Measurements from ENCODE around the gene CCDC9B.

CCDC9B gene

GRCh38 chr15:40305281-40305680 lies 35.5 kb downstream of the CCDC9B start:
- no peak for DNase-seq

GRCh38 chr15:40303576-40303975 lies 37.2 kb downstream of the CCDC9B start:
- DNase-seq, result no peak

GRCh38 chr15:40302981-40303380 lies 37.8 kb downstream of the CCDC9B start:
- DNase-seq, result no peak

GRCh38 chr15:40302288-40302886 lies 38.4 kb downstream of the CCDC9B start:
- no peak for DNase-seq

GRCh38 chr15:40301467-40302179 lies 39.1 kb downstream of the CCDC9B start:
- no peak for DNase-seq

GRCh38 chr15:40300771-40301170 lies 40.0 kb downstream of the CCDC9B start:
- DNase-seq, result no peak

- no peak for DNase-seq
Measured at GRCh38 chr15:40300367-40300766, 40.4 kb downstream of the CCDC9B start.

GRCh38 chr15:40298216-40298935 lies 42.4 kb downstream of the CCDC9B start:
- no peak for DNase-seq

- no peak for DNase-seq
Measured at GRCh38 chr15:40297356-40297755, 43.4 kb downstream of the CCDC9B start.

- no peak for DNase-seq
Measured at GRCh38 chr15:40296561-40297230, 44.0 kb downstream of the CCDC9B start.

GRCh38 chr15:40295877-40296560 lies 44.7 kb downstream of the CCDC9B start:
- no peak for DNase-seq

- no peak for DNase-seq
Measured at GRCh38 chr15:40295297-40295696, 45.4 kb downstream of the CCDC9B start.

GRCh38 chr15:40293905-40294895 lies 46.5 kb downstream of the CCDC9B start:
- no peak for DNase-seq

- no peak for DNase-seq
Measured at GRCh38 chr15:40293006-40293405, 47.7 kb downstream of the CCDC9B start.

- DNase-seq, result no peak
Measured at GRCh38 chr15:40292246-40292645, 48.5 kb downstream of the CCDC9B start.

GRCh38 chr15:40290918-40291574 lies 49.7 kb downstream of the CCDC9B start:
- peak; percentile 5 for DNase-seq

GRCh38 chr15:40290545-40290917 lies 50.2 kb downstream of the CCDC9B start:
- no peak for DNase-seq

- peak; percentile 12 for DNase-seq
Measured at GRCh38 chr15:40289140-40289775, 51.5 kb downstream of the CCDC9B start.

- no peak for DNase-seq
Measured at GRCh38 chr15:40287968-40288367, 52.8 kb downstream of the CCDC9B start.

- DNase-seq, result no peak
Measured at GRCh38 chr15:40287505-40287904, 53.2 kb downstream of the CCDC9B start.

- no peak for DNase-seq
Measured at GRCh38 chr15:40286794-40287193, 53.9 kb downstream of the CCDC9B start.

All from NCI-H774 (cell line).